Stimulated activated CD4-positive, alpha-beta T cell treated with anti-CD3 and anti-CD28 coated beads, Interleukin-2, amount 100 ng/mL, for 24 hours (primary cell): ENCODE data around the gene DOK7.

ENCODE experiments used
- DNase-seq, 2 donors: peaks; one replicate each; pipeline ENCODE4 v3.0.0-alpha.2; 2020

Gene DOK7

DNA sequence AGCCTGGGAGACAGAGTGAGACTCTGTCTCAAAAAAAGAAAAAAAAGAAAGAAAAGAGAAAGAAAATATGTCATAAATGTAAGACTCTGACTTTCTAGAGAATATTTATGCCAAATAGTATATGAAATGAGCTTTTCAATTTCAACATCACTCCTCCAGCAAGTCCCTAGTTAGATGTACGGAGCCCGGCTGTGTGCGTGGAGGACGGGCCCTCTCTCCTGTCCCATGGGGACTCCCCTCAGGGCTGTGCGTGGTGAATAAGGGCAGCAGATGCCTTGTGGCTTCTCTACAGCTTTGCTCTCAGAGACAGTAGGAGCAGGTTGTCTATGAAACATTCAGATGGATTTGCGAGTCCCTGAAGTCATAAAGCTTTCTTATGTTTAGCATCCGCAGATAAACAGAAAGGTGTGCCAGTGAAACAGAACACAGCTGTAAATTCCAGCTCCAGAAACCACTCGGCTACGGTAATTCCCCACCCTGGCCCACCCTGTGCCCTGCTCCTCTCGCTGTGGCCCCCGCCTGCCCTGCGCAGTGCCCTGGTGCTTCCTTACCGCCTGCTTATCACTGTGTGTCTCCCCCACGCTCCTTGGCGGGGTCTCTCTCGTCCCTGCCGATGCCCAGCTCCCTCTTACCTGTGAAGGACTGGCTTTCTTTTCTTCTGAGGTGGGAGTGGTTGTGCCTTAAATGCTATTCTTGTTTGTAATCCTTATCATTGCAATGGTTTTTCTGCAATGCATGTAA lies 35.2 kb upstream of the DOK7 start:
- DNase-seq: no peak

DNA sequence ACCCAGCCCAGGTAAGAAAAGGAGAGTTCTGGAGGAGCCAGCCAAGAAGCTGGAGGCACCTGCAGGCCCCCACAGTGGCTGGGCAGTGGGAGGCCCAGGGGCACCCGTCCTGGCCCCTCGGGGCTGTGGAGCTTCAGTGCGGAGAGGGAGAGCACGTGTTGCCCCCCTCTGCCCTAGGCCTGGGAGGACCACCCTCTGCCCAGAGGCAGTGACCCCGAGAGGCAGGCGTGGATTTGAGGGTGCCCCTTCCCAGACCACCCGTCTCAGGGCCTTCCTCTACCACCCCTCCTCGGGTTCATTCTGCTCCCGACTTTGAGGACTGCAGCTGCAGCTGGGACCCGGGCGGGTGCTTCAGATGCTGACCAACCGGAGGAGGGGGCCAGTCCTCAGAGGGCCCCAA lies 33.5 kb upstream of the DOK7 start:
- no peak for DNase-seq

DNA sequence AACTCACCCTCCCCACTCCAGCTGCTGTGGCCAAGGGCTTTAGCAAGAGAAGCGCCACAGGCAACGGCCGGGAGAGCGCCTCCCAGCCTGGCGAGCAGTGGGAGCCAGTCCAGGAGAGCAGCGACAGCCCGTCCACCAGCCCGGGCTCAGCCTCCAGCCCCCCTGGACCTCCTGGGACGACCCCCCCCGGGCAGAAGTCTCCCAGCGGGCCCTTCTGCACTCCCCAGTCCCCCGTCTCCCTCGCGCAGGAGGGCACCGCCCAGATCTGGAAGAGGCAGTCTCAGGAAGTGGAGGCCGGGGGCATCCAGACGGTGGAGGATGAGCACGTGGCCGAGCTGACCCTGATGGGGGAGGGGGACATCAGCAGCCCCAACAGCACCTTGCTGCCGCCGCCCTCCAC lies 32.6 kb upstream of the DOK7 start:
- no peak for DNase-seq

DNA sequence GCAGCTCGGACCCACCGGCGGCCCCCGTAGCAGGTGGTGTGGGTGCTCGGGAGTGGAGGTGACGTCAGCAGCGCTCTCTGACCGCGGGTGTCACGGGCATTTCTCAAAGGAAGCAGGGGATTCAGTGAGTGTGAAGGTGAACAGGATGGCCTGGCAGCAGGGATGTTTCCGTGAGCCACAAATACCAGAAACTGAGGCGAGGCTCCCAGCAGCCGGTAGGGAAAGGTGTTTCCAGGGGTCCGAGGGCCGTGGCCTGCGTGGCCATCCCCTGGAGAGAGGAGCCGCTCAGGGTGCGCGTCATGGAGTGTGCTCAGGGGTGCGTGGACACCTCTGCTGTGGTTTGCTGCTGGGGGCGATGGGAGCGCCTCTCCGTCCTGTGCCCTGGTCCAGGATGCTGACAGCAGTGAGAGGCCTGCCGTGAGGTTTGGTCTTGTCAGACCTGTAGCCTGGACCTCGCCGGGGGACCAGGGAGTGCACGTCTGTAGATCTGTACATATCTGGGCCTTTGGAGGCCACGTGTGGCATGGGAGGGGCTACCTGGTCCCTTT lies 31.6 kb upstream of the DOK7 start:
- DNase-seq: no peak

DNA sequence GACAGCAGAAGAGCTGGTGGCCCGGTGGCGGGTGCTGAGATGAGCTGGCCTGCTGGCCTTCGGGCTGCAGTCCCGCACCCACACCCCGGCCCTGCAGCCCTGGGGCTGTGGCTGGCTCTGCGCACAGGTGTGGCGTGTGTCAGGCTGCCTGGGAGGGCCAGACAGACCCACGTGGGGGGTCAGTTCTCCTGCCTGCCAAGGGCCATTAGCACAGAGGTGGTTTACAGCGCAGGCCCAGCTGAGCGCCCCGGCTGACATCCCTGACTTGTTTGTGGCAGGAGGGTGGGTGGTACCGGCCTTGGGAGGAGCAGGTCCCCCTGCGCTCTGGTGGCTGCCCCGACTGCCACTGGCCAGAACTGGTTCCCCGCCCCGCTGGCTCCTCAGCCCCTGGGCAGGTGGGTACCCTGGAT lies 30.7 kb upstream of the DOK7 start:
- DNase-seq: no peak

DNA sequence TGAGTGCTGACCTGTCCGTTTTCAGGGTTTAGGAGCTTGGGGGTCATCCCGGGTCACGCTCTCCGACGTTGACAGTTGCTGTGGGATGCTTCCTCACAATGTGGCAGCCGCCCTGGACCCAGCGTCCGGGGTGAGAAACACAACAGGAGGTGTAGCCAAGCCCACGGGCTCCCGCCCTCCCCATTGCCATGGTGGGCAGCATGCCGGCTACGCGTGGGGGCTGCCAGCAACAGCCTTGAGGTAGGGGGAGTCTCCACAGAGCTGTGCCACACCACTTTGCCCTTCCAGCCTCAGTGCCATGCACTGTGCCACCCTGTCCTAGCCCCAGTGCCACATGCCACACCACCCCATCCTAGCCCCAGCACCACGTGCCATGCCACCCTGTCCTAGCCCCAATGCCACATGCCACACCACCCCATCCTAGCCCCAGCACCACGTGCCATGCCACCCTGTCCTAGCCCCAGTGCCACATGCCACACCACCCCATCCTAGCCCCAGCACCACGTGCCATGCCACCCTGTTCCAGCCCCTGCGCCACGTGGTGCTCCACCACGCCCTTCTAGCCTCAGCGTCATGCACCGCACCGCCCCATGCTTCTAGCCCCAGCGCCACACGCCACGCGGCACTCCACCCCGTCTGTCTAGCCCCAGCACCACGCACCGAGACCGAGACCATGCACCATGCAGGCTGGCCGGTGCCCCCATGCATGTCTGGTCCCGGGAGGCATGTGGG lies 29.8 kb upstream of the DOK7 start:
- DNase-seq: no peak

DNA sequence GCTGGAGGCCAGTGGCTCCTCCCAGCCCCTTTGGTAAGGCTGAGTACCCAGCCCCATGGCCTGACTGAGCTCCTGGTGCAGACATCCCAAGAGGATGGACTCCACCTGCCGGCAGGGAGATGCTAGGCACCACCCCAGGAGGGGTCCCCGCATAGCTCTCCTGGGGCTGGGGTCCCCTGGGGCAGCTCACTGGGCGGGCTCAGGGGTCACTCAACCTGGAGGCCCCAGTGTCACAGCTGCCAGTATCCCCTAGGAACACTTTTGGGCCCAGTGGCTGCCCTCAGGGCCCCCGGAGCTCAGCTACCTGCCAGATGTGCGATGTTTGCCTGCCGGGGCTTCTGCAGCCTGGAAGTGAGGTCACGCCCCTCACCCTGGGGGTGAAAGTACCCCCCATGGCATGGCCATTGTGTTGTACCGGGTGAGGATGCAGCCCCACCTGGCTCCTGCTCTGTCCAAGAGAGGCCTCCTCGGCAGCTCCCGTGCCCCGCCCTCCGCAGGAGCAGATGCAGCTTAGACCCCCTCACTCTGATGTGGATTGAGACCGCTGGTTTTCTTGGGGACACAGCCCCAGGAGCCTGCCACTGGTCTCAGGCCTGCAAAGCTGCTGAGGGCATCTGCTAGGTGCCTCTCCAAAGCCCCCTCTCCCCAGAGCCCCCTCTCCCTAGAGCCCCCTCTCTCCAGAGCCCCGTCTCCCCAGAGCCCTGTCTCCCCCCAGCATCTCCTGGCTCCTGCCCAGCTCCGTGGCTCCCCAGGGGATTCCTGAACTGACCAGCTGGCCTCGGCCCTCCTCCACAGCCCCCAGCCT lies 28.0 kb upstream of the DOK7 start:
- no peak for DNase-seq

DNA sequence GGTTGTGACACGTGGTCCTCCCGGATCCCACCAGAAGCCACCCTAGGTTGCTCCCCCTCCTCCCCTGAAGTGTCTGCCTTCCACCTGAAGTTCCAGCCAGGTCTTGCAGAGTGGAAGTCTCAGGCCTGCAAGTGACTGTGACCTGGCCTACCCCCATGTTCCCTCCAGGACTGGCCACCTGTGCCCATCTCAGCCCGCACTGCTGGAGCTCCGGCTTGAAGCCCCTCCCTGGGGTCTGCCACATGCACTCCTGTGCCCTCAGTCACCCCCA lies 27.5 kb upstream of the DOK7 start:
- DNase-seq: no peak

DNA sequence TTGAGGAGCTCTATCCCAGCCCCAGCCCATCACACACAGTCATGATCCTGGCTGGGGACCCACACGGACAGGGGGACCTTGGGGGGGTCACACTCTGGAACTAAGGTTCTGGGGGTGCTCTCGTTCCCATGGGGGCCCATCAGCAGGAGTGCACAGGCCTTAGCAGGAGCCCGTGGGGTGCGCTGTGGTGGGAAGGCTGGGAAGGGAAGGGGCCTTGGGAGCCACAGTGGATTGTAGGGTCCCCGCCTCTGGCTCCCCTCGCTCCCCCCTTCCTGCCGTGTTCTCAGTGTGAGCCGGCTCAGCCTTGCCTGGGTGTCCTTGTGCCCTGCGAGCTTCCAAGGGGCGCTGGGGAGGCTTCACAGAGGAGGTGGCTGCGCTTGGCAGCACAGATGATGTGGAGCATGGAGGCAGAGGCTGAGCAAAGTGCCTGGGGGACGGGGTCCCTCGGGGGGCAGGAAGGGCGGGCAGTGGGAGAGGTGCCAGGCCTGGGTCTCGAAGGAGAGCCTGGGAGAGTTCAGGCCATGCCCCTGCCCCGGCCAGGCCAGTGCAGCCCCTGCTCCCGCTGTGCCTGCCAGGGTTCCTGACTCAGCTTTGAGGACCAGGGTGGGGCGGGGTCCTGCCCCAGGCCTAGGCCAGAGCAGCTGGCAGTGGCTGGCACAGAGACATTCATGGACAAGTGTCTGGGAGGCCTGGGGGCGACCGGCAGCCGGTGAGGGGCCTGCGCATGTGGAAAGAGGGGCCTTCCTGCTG lies 26.9 kb upstream of the DOK7 start:
- no peak for DNase-seq

DNA sequence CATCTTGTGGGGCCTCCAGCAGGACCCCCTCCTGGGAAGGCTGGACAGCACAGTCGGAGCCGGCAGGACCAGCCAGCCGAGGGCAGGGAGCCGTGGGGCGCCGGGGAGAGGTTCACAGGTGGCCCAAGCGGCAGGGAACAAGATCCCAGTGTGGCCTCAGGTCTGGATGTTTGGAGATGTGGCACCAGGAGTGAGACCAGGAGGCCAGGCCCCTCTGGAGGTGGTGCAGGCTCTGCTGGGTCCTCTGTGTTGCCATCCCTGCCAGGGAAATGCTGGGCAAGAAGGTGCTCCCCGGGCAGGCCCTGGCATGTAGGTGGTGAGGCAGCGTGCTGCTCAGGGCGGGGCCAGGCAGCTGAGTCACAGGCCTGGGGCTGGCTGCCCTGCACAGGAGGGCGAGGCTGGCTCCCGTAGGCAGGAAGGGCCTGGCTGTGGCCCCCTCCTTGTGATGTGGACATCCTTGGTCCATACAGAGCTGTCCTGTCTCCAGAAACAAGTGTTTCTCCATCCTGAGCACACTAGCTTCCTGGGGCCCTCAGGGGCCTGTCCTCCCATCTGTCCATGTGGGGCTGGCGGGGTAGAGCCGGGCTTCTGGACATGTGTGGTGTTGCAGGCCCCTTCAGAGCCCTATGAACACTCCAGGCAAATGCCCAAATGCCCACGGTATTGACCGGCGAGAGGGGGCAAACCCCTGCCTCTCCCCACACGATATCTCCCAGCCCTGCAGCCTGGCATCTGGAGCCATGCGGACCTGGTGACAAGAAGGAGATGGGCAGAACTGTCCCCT lies 26.1 kb upstream of the DOK7 start:
- DNase-seq: peak in 1 of 2 donors; percentile 22

DNA sequence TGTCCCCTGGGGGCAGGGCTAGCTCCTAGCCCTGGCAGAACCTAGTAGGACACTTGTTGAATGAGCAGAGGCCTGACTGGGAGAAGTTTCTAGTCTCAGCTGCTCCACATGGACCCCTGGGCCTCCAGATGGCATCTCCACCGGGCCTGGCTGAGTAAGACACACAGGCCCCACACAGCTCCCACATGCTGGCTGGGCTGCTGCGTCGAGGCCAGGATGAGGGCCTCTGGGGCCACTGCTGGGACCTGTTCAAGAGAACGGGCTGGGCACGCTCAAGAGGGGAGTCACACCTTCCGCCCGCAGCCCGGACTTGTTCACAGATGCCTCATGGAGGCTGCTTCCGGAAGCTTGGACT lies 25.5 kb upstream of the DOK7 start:
- DNase-seq: no peak

DNA sequence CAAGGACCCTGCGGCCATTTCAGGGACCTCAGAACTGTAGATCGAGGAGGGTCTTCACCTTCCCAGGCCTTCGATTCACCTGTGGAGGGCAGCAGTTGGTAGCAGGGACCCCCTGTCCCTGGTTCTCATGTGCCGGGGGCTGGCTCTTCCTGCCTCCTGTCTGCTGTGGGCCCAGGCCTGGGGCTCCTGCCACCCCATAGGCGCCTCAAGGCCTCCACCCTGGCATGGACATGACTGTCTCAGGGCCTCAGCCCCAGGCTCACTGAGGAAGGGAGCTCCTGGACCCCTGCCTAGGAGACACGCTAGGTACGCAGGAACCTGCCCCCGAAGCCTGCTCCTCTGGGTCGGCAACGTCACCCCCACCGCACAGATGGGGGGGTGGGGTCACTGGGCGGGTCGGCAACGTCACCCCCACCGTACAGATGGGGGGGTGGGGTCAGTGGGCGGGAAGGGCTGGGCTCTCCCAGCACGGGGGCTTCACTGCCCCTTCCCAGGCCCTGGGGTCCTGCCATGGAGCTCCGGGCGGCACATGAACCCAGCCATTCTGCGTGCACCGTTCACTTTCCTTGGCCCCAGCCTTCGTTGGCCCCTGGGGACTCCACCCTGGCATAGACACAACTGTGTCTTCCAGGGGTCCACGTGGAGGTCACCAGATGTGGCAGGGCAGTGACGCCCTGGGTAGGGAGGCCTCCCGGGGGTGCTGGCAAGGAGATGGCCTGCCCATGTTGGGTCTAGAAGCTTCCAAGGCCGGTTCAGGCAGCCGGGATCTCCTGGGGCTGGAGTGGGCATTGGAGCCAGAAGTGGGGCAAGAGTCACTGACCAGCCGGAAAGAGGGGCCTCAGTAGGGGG lies 24.9 kb upstream of the DOK7 start:
- no peak for DNase-seq

DNA sequence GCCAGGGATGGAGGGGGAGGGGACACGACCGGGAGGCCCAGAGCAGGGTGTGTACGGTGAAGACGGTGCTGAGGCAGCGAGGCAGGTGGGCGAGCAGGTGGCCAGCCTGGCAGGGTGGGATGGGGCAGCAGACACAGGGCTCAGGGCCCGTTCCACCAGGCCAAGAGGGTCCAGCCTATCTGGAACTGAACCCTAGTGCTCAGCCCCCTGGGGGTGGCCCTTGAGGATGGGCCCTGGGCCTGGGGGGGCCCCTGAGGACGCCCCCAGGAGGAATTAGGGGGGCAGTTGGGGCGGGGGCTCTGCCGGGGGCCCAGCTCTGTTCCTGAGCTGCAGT lies 24.3 kb upstream of the DOK7 start:
- DNase-seq: no peak

DNA sequence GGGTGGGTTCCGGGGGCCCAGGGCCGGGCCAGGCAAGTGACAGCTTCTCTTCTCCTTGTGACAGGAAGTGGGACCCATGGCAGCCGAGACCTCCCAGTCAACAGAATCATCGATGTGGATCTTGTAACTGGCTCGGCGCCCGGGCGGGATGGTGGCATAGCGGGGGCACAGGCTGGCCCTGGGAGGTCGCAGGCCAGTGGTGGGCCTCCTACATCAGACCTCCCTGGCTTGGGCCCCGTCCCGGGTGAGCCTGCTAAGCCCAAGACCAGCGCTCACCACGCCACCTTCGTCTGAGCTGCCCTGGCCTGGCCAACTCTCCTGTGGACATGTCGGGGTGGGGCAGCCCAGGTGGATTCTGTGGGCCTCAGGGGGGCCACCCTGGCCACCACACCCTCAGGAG lies 23.7 kb upstream of the DOK7 start:
- DNase-seq: no peak

DNA sequence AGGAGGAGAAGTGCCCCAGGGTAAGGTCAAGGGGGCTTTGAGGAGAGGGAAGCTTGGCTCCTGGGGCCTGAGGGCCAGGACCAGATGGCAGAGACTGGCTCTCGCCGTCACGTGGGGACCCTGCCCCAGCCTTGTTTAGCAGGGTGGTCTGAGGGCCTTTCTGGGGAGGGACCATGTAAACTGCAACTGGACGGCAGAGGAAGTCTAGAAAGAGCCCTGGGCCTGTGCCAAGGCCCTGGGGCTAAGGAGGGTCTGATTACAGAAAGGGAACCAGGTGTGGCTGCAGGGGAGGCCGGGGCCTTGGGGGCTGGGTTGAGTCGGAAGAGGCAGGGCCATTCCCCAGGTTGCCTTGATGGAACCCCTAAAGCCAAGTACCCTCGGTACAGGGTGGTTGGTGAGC lies 23.1 kb upstream of the DOK7 start:
- DNase-seq: no peak

DNA sequence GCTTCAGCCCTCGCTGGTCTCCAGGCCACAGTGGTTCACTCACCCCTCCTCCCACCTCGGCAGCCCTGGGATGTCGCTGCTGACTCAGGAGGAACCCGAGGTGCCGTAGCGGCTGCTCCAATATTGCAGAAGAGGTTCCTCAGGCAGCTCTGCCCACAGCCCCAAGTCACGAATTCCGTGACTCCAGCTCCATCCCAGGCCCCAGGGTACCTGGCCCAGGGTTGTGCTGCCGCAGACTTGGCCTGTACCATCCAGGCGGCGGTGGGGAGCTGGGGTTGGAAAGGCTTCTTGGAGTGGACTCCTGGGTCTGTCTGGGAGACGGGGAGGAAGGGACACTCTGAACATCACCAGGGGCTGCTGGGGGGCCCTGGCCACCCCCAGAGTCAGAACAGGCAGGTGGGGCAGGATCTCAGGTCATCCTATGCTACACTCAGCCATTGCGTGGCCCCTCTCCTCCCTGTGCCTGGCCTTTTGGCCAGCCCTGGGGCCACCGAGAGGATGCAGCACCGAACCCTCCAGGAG lies 22.1 kb upstream of the DOK7 start:
- DNase-seq: no peak

DNA sequence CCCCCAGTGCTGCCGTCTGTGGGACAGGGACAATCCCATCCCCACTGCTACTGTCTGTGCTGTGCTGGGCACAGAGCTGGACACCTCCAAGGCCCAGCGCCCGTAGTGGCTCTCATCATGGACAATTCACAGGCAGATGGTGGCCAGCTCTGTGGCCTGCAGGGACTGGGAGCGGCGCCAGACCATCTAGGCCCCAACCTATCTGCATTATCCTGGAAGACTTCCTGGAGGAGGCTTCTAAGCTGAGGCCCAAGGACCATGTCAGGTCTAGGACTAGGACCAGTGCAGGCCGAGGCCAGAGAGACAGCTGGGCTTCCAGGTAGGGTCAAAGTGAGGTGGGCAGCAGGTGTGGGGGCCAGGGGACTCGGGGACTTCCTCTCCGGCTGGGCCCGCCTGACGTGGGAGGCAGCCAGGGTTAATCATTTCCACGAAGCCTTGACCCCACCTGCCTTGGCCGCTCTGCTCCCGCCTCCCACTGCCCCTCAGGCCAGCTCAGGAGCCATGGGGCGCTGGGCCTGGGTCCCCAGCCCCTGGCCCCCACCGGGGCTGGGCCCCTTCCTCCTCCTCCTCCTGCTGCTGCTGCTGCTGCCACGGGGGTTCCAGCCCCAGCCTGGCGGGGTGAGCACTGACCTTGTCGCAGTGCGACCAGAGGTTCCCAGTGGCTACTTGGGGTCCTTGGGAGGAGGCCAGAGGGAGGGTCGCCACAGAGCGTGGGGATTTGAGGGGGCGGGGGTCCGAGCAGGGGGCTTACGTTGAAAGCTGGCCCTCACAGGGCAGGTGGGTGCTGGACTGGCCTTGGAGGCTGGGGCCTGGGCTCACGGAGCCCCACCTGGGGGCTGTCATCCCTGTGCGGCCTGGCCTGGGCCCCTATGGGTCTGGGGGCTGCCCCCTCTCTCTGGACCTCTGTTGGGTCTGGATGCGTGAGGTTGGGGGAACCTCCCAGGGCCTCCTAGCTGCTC lies 21.3 kb upstream of the DOK7 start, which contains the start of gene HGFAC:
TSS of gene HGFAC (plus strand) at position 468 of the 959 bp plus-strand sequence. CDS start at position 502, 34 bp downstream.
- DNase-seq: no peak

DNA sequence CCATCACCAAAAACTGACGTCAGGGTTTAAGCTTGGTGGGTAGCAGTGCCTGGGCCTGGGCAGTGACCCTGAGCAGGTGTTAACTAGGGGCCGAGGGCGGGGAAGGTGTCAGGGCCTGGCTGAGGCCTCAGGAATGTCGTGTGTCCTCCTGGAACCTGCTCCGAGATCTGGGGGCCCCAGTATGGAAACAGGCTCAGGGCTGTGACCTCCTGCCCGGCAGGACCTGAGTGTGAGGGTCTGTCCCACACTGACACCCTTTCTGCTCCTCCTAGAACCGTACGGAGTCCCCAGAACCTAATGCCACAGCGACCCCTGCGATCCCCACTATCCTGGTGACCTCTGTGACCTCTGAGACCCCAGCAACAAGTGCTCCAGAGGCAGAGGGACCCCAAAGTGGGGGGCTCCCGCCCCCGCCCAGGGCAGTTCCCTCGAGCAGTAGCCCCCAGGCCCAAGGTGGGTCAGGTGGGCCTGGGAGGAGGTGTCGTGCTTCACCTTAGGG lies 20.6 kb upstream of the DOK7 start:
- DNase-seq: no peak

DNA sequence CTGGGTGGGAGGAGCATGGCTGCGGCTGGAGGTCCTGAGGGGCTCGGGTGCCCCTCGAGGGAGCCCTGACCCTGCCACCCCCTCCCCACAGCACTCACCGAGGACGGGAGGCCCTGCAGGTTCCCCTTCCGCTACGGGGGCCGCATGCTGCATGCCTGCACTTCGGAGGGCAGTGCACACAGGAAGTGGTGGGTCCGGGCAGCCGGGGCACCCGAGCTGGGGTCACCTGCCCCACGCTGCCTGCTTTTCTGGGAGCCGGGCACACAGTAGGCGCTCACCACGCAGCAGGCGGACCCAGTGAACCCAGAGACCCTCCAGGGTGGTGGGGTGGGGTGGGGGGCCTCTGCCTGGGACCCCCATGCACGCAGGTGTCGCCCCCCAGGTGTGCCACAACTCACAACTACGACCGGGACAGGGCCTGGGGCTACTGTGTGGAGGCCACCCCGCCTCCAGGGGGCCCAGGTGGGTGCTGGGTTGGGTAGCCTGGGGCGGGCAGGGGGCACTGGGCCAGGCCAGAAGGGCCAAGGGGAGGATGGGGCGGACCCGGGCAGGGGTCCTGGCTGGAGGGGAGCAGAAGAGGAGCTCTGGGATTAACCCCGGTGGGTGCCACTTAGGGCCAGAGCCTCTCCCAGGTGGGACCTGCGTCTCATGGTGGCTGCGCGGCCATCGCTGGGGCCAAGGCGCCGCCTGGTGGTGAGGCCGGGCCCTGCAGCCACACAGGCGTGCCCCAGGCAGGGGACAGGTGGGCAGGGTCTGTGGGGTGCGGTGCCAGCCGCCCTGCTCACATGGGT lies 20.0 kb upstream of the DOK7 start:
- DNase-seq: peak; percentile 71 to 77
